Naive B cell (primary cell): ENCODE results near the gene PITPNC1. TPM values are rescaled to one million over a fixed set of nuclear protein-coding genes. Genes with fewer than 3 reads are reported as not detected.
"Not testable (repeated sequence)": the region's sequence is repeated elsewhere in the genome, so short reads cannot be mapped to it uniquely, and the experiment has no call there.

Source experiments
- ATAC-seq, 2 donors: fragments of 150-1000 bp; cut with Tn5 transposase; 2 replicates each; pipeline ENCODE4 v1.10.0; 2021; ENCODE audit warnings: low read depth in 2 of 2, mild to moderate bottlenecking in 2 of 2, moderate library complexity in 2 of 2
- DNase-seq: peaks from one replicate; pipeline ENCODE4 v3.0.0; 2022
- H3K27ac Mint-ChIP-seq, 6 donors: one replicate each; pipeline ENCODE4 v1.8.0; 2020 to 2022; ENCODE audit warnings: mild to moderate bottlenecking in 6 of 6, mixed read lengths in 6 of 6, moderate library complexity in 5 of 6, inconsistent platforms in 2 of 6
- H3K27me3 Mint-ChIP-seq, 3 donors: one replicate each; pipeline ENCODE4 v1.8.0; 2021 to 2022; ENCODE audit warnings: mixed read lengths in 3 of 3, mild to moderate bottlenecking in 1 of 3
- H3K36me3 Mint-ChIP-seq, 2 donors: one replicate each; pipeline ENCODE4 v1.8.0; 2020 to 2022; ENCODE audit warnings: mixed read lengths in 2 of 2, inconsistent platforms in 1 of 2, mild to moderate bottlenecking in 1 of 2
- H3K4me1 Mint-ChIP-seq, 3 donors: one replicate each; pipeline ENCODE4 v1.8.0; 2020 to 2022; ENCODE audit warnings: mixed read lengths in 3 of 3, inconsistent platforms in 1 of 3, mild to moderate bottlenecking in 1 of 3, moderate library complexity in 1 of 3
- H3K4me3 Mint-ChIP-seq, 8 donors: one replicate each; pipeline ENCODE4 v1.8.0; 2020 to 2022; ENCODE audit warnings: mild to moderate bottlenecking in 8 of 8, mixed read lengths in 8 of 8, moderate library complexity in 8 of 8, inconsistent platforms in 2 of 8
- H3K9me3 Mint-ChIP-seq, 7 donors: one replicate each; pipeline ENCODE4 v1.8.0; 2020 to 2022; ENCODE audit warnings: mixed read lengths in 7 of 7, mild to moderate bottlenecking in 5 of 7, inconsistent platforms in 2 of 7, moderate library complexity in 1 of 7
- polyA plus RNA-seq, 6 donors: library from polyadenylated mRNA; unstranded; fragments of 300-500 nt; fragmentation: Illumina TruSeq; gene quantifications; one replicate each; pipeline ENCODE4 v1.2.3, GENCODE V29; 2021; ENCODE audit warnings: low read depth in 6 of 6

PITPNC1 gene
- polyA plus RNA-seq, 6 donors from 2014 or later, result 7.2 to 14.5 (median 12.3) TPM

DNA sequence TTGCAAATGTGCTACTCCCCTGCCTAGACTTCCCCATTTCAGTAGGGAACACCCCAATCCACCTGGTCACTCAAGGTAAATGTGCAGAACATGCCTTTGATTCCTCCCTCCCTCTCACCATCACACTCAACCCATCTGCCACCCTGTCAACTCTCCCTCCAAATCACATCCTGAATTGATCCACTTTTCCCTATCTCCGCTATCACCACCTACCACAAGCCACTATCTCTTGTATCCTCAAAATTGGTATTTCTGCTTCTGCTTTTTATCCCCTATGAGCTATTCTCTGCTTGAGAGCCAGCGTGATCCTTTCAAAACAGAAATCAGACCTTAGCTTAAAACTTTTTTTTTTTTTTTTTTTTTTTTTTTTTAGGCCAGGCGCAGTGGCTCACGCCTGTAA lies 335.3 kb downstream of the PITPNC1 start:
- Mint-ChIP-seq H3K27me3 (peaks cover 0 to 4% (median 0%) of the 10 kb centered on the region in 3 donors), H3K36me3 (no peaks in the 10 kb centered on the region), H3K4me1 (peaks cover 6 to 9% (median 6%) of the 10 kb centered on the region in 3 donors), H3K9me3 (peaks cover 0 to 6% (median 0%) of the 10 kb centered on the region in 7 donors), H3K4me3 (peak overlapping the region in 2 of 8 donors; percentile 62 to 71), H3K27ac (no peak overlapping the region)
- DNase-seq, result no peak
- ATAC-seq, result no peak

- no peak overlapping the region for H3K4me3 Mint-ChIP-seq
- H3K36me3 Mint-ChIP-seq, result peaks cover 5 to 6% of the 10 kb centered on the region in 2 donors
- no peak overlapping the region for H3K27ac Mint-ChIP-seq
- H3K27me3 Mint-ChIP-seq, result peaks cover 0 to 4% (median 0%) of the 10 kb centered on the region in 3 donors
- peaks cover 14 to 17% (median 14%) of the 10 kb centered on the region in 3 donors for H3K4me1 Mint-ChIP-seq
- ATAC-seq (no peak), DNase-seq (no peak)
- H3K9me3 Mint-ChIP-seq, result peaks cover 0 to 6% (median 0%) of the 10 kb centered on the region in 7 donors
These were observed 336.1 kb downstream of the PITPNC1 start for GRCh38 chr17:67713169-67713568.

DNA sequence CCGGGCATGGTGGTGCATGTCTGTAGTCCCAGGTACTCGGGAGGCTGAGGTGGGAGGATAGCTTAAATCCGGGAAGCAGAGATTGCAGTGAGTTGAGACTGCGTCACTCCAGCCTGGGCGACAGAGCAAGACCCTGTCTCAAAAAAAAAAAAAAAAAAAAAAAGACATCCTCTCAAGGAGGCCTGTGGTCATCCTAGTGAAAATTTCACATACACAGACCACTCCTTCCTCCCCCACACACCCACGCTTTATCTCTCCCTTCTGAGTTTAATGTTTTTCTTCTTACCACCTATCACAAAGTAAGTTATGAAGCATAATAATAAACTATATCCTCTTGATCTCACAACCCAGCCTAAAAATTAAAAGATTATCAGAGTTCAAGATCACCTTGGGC lies 339.3 kb downstream of the PITPNC1 start:
- ATAC-seq (no peak), DNase-seq (no peak)
- H3K4me1 Mint-ChIP-seq, result peaks cover 16 to 28% (median 17%) of the 10 kb centered on the region in 3 donors
- peak overlapping the region in 2 of 8 donors; percentile 97 to 99 for H3K4me3 Mint-ChIP-seq
- peaks cover 0 to 4% (median 0%) of the 10 kb centered on the region in 3 donors for H3K27me3 Mint-ChIP-seq
- peak overlapping the region in 3 of 6 donors; percentile 61 to 97 (median 71) for H3K27ac Mint-ChIP-seq
- peaks cover 6 to 7% of the 10 kb centered on the region in 2 donors for H3K36me3 Mint-ChIP-seq
- H3K9me3 Mint-ChIP-seq, result peaks cover 0 to 6% (median 0%) of the 10 kb centered on the region in 7 donors

- Mint-ChIP-seq H3K4me1 (peaks cover 16 to 28% (median 17%) of the 10 kb centered on the region in 3 donors), H3K36me3 (peaks cover 6 to 15% of the 10 kb centered on the region in 2 donors), H3K9me3 (peaks cover 0 to 6% (median 0%) of the 10 kb centered on the region in 7 donors), H3K4me3 (peak overlapping the region; percentile 97 to 100 (median 100)), H3K27me3 (peaks cover 0 to 4% (median 0%) of the 10 kb centered on the region in 3 donors), H3K27ac (peak overlapping the region; percentile 97 to 100 (median 99))
- ATAC-seq (no peak), DNase-seq (no peak)
These were observed 340.1 kb downstream of the PITPNC1 start for GRCh38 chr17:67717192-67717623.

DNA sequence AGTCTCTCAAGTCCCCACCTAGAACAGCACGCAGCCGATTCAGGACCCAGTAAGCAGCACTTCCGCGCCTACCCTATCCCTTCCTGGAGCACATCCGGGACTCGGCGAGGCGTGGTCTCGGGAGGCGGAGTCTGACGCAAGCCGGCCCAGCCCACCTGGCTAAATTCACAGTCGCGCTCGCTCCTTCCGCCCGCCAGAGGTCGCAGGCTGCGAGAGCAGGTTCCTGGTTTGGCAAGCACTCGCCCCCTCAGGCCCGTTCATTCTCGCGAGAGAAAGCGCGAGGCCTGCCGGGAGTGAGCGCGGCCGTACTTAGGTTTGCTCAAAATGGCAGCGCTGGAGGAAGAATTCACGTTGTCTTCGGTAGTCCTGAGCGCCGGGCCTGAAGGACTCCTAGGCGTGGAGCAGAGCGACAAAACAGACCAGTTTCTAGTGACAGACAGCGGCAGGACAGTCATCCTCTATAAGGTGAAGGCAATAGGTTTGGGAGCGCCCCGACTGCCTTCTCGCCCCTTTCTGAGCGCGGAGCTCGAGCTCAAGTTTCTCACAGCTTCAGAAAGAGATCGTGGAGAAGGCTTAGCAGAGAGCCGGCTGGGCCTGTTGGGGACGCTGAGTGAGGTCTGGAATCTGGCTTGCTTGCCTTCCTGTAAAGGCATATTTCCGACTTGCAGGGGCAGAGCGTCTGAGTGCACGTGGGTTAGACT lies 340.7 kb downstream of the PITPNC1 start, which contains the start of gene NOL11:
TSS of gene NOL11 (plus strand) at position 313 of the 701 bp plus-strand sequence. CDS start at position 325, 12 bp downstream.
- DNase-seq, result peak; percentile 99
- Mint-ChIP-seq H3K27me3 (no peaks in the 10 kb centered on the region), H3K4me1 (peaks cover 16 to 28% (median 17%) of the 10 kb centered on the region in 3 donors), H3K36me3 (peaks cover 6 to 18% of the 10 kb centered on the region in 2 donors), H3K4me3 (peak within 1 kb of the TSS; percentile 97 to 100 (median 100)), H3K27ac (peak within 1 kb of the TSS; percentile 97 to 100 (median 99)), H3K9me3 (peaks cover 0 to 6% (median 0%) of the 10 kb centered on the region in 7 donors)
- ATAC-seq, result peak; percentile 90 to 92

DNA sequence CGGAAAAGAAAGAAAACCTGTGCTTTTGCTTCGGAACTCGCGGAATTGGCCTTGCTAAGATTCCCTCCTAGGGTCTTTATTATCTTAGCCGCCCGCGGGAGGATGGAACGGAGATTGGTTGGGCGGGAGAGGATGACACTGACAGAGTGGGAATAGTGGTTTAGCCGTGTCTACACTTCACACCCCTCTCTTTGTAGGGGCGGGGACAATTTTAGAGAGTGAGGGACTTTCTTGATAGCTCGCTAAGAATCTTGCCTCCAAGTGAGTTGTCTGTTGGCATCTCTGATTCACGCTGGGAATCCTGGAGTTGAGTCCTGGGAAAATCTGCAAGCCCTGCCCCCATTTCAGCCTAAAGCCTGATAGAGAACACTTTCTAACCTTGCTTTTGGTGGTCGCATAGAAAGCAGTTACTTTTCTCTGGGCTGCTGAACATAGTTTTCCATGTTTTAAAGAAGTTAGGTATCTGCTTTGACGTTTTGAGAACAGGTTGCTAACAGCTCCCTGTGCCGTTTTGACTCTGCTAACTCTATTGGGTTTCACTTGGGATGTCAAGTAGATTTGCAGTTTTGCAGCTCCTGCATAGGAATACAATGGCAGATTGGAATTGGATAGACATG lies 341.4 kb downstream of the PITPNC1 start:
- Mint-ChIP-seq H3K4me1 (peaks cover 16 to 28% (median 17%) of the 10 kb centered on the region in 3 donors), H3K9me3 (peaks cover 0 to 2% (median 0%) of the 10 kb centered on the region in 7 donors), H3K27ac (peak overlapping the region; percentile 97 to 100 (median 99)), H3K27me3 (no peaks in the 10 kb centered on the region), H3K4me3 (peak overlapping the region; percentile 97 to 100 (median 100)), H3K36me3 (peaks cover 6 to 18% of the 10 kb centered on the region in 2 donors)
- ATAC-seq (peak in 1 of 2 donors; percentile 12), DNase-seq (no peak)

- Mint-ChIP-seq H3K4me3 (no peak overlapping the region), H3K9me3 (no peaks in the 10 kb centered on the region), H3K27ac (peak overlapping the region in 1 of 6 donors; percentile 42), H3K36me3 (peaks cover 15 to 30% of the 10 kb centered on the region in 2 donors), H3K4me1 (peaks cover 0 to 6% (median under 1%) of the 10 kb centered on the region in 3 donors), H3K27me3 (no peaks in the 10 kb centered on the region)
- DNase-seq (no peak), ATAC-seq (no peak)
These were observed 348.3 kb downstream of the PITPNC1 start for GRCh38 chr17:67725373-67725791.

DNA sequence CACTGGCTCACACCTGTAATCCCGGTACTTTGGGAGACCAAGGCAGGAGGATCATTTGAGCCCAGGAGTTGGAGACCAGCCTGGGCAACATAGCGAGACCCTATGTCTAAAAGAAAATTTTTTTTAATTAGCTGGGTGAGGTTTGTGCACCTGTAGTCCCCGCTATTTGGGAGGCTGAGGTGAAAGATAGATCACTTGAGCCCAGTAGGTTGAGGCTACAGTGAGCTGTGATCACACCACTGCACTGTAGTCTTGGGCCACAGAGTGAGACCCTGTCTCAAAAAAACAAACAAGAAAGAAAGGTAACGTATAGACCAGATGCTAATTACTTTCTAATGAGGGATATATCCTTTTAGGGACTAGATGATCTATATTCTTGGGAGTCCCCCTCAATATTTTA lies 348.7 kb downstream of the PITPNC1 start:
- no peaks in the 10 kb centered on the region for H3K9me3 Mint-ChIP-seq
- no peaks in the 10 kb centered on the region for H3K27me3 Mint-ChIP-seq
- ATAC-seq (no peak), DNase-seq (no peak)
- peak overlapping the region in 2 of 6 donors; percentile 42 to 57 for H3K27ac Mint-ChIP-seq
- peaks cover 0 to 6% (median 0%) of the 10 kb centered on the region in 3 donors for H3K4me1 Mint-ChIP-seq
- no peak overlapping the region for H3K4me3 Mint-ChIP-seq
- peaks cover 15 to 34% of the 10 kb centered on the region in 2 donors for H3K36me3 Mint-ChIP-seq

- not testable (repeated sequence) for H3K27me3 Mint-ChIP-seq, H3K4me1 Mint-ChIP-seq, DNase-seq, H3K9me3 Mint-ChIP-seq, H3K4me3 Mint-ChIP-seq, ATAC-seq
- Mint-ChIP-seq H3K27ac (peak overlapping the region in 2 of 6 donors; percentile 26 to 60), H3K36me3 (peaks cover 15 to 30% of the 10 kb centered on the region in 2 donors)
These were observed 350.3 kb downstream of the PITPNC1 start for GRCh38 chr17:67727152-67728039.

DNA sequence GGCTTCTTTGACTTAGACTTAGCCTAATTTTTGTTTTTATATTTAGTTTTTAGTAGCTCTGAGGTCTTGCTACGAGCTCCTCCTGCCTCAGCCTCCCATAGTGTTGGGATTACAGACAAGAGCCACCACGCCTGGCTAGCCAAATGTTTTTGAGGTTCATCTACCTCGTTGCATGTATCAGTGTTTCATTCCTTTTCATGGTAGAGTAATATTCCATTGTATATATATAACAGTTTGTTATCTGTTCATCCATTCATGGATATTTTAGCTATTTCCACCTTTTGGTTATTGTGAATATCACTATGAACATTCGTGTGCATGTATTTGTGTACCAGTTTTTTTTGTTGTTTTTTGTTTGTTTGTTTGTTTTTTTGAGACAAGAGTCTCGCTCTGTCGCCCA lies 352.8 kb downstream of the PITPNC1 start:
- Mint-ChIP-seq H3K4me1 (peaks cover 7 to 17% (median 14%) of the 10 kb centered on the region in 3 donors), H3K27ac (peak overlapping the region in 1 of 6 donors; percentile 84)

GRCh38 chr17:67730731-67731130 lies 353.6 kb downstream of the PITPNC1 start:
- peaks cover 15 to 41% of the 10 kb centered on the region in 2 donors for H3K36me3 Mint-ChIP-seq
- DNase-seq (no peak), ATAC-seq (no peak)
- H3K4me1 Mint-ChIP-seq, result peaks cover 7 to 17% (median 14%) of the 10 kb centered on the region in 3 donors
- no peak overlapping the region for H3K4me3 Mint-ChIP-seq
- H3K9me3 Mint-ChIP-seq, result no peaks in the 10 kb centered on the region
- no peak overlapping the region for H3K27ac Mint-ChIP-seq
- no peaks in the 10 kb centered on the region for H3K27me3 Mint-ChIP-seq

More for the DNA sequence above, 352.8 kb downstream of the PITPNC1 start:
- DNase-seq (no peak), ATAC-seq (no peak)
- H3K36me3 Mint-ChIP-seq, result peaks cover 15 to 41% of the 10 kb centered on the region in 2 donors
- H3K27me3 Mint-ChIP-seq, result no peaks in the 10 kb centered on the region
- no peaks in the 10 kb centered on the region for H3K9me3 Mint-ChIP-seq
- H3K4me3 Mint-ChIP-seq, result no peak overlapping the region

DNA sequence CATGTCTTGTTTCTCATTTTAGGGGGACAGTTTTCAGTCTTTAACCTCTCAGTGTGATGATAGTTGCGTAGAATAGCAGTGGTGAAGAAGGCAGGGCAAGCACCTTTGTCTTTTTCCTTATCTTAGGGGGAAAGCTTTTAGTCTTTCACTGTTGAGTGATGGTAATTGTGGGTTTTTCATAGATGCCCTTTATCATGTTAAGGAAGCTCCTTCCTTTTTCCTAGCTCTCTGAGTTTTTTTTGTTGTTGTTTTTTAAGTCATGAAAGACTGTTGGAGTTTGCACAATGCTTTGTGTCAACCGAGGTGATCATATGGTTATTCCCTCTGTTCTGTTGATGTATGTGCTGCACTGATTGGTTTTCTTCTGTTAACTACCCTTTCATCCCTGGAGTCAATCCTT lies 356.4 kb downstream of the PITPNC1 start:
- H3K36me3 Mint-ChIP-seq, result peaks cover 22 to 45% of the 10 kb centered on the region in 2 donors

More for the DNA sequence above, 356.4 kb downstream of the PITPNC1 start:
- peaks cover 7 to 14% (median 13%) of the 10 kb centered on the region in 3 donors for H3K4me1 Mint-ChIP-seq
- DNase-seq (no peak), ATAC-seq (no peak)
- H3K27me3 Mint-ChIP-seq, result no peaks in the 10 kb centered on the region
- no peak overlapping the region for H3K4me3 Mint-ChIP-seq
- no peaks in the 10 kb centered on the region for H3K9me3 Mint-ChIP-seq
- H3K27ac Mint-ChIP-seq, result peak overlapping the region in 1 of 6 donors; percentile 3
